VCaP (cell line): Measurements from ENCODE around the gene CD74.
"Not testable (repeated sequence)": the region's sequence is repeated elsewhere in the genome, so short reads cannot be mapped to it uniquely, and the experiment has no call there.

Experiments
- H3K27ac ChIP-seq: fragments of 450-650 bp; 2 replicates; pipeline ENCODE4 v1.5.1; 2017
- CTCF ChIP-seq: fragments of 450-650 bp; conservative IDR thresholded peaks from 2 replicates; pipeline ENCODE4 v1.5.1; 2017; ENCODE audit warnings: mild to moderate bottlenecking, moderate library complexity

CD74 gene

GRCh38 chr5:150428978-150429377 is 16.3 kb upstream of the CD74 start:
- no peak for TF ChIP-seq CTCF
- no peak overlapping the region for H3K27ac ChIP-seq

- TF ChIP-seq CTCF: no peak
- H3K27ac ChIP-seq: no peak overlapping the region
These were observed 15.6 kb upstream of the CD74 start for GRCh38 chr5:150428106-150428876.

DNA sequence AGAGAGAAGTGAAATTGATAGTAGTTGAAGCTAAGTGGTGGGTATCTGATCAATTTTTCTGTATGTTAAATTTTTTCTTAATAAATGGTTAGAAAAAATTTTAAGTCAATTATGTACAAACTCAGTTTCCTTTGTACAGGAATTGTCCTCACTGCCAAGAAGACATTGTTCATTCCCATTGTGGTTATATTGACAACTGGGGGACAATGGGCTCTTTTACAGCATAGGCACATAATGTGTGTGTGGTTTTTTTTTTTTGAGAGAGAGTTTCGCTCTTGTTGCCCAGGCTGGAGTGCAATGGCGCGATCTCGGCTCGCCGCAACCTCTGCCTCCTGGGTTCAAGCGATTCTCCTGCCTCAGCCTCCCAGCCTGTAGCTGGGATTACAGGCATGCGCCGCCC is 13.5 kb upstream of the CD74 start:
- H3K27ac ChIP-seq: not testable (repeated sequence)

GRCh38 chr5:150422758-150423157 is 10.0 kb upstream of the CD74 start:
- no peak for TF ChIP-seq CTCF
- no peak overlapping the region for H3K27ac ChIP-seq

- H3K27ac ChIP-seq: no peak overlapping the region
- TF ChIP-seq CTCF: no peak
These were observed 9.4 kb upstream of the CD74 start for GRCh38 chr5:150422075-150422474.

DNA sequence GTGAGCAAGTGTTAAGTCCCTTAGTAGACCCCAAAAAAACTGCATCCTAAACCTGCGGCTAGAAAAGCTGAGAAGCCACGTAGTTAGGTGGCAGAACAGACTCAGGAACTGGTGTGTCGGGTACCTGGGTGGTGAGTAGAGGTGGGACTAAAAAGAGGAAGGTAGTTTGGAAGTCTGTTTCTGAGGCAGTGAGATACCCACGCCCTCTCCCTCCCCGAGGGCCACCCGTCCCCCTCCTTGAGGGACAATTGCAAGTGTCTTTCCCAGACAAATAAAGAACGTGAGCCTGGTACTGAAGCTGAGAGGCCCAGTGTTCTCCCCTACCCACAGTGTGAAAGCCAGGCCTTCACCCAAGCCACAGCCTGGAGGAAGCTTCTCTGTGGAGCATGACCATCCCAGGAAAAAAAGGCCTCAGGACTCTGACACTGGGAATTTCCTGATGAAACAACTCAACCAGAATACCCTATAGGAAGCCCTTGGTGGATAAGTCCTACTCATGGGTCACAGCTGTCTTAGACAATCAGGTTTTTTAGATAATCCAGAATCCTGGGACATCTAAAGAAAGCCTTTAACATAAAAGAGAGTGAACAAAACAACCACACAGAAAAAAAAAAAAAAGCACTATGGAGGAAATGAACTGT is 7.0 kb upstream of the CD74 start:
- H3K27ac ChIP-seq: no peak overlapping the region
- TF ChIP-seq CTCF: no peak

GRCh38 chr5:150413902-150414790 is 1.4 kb upstream of the CD74 start:
- H3K27ac ChIP-seq: not testable (repeated sequence)

DNA sequence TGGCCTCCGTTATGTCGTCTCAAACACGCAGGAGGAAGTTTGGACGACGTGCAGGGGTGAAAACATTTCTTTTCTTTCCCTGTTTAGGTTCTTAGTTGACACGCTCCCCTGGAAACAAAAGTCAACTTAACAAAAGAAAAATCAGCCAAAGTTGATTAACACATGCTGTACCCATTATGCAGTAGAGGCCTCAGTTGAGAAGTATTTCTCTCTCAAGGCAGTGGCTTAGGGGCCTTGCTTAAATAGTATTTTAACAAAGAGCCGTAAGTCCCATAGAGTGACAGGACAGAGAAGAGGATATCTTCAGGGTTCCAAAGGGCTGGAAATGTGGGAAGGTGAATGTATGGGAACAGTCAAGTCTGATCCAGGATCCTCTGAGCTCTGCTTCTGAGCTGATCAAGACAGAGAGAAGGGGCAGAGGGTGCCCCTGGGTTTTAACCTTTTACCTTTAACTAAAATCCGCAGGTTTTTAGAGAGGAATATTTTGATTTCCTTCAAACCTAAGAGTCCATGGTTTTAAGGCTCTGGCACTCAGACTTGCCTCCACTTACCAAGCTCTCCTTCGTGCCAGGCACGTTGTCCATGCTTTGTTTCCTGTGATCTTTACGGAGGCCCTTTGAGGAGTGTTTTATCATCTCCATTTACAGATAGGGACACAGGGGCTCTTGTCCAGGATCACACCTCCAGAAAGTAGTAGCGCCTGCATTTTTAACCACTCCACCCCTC is 629 bp upstream of the CD74 start:
- no peak for TF ChIP-seq CTCF

More for the DNA sequence above, 629 bp upstream of the CD74 start:
- no peak overlapping the region for H3K27ac ChIP-seq
